GM12892 (cell line): Measurements from ENCODE around the gene SUPT7L.

Experiments
- POLR2A ChIP-seq: IDR thresholded peaks from 2 replicates; pipeline ENCODE4 v1.6.1; 2011; ENCODE audit warnings: low read depth, low read length, control low read depth
- POLR2AphosphoS5 ChIP-seq: IDR thresholded peaks from 2 replicates; pipeline ENCODE4 v1.6.1; 2011; ENCODE audit warnings: low read depth, low read length, control low read depth

- TF ChIP-seq POLR2A (no peak), POLR2AphosphoS5 (no peak)
These were observed 23.8 kb upstream of the SUPT7L start for GRCh38 chr2:27687232-27687631.
